NK-92 (cell line): ENCODE results near the gene ELANE.
"Not testable (repeated sequence)": the region's sequence is repeated elsewhere in the genome, so short reads cannot be mapped to it uniquely, and the experiment has no call there.

Experiments
- DNase-seq: peaks from one replicate; lab custom pipeline; 2025; ENCODE audit not compliant: unreplicated experiment; lab: John Stamatoyannopoulos, UW

The ELANE gene

DNA sequence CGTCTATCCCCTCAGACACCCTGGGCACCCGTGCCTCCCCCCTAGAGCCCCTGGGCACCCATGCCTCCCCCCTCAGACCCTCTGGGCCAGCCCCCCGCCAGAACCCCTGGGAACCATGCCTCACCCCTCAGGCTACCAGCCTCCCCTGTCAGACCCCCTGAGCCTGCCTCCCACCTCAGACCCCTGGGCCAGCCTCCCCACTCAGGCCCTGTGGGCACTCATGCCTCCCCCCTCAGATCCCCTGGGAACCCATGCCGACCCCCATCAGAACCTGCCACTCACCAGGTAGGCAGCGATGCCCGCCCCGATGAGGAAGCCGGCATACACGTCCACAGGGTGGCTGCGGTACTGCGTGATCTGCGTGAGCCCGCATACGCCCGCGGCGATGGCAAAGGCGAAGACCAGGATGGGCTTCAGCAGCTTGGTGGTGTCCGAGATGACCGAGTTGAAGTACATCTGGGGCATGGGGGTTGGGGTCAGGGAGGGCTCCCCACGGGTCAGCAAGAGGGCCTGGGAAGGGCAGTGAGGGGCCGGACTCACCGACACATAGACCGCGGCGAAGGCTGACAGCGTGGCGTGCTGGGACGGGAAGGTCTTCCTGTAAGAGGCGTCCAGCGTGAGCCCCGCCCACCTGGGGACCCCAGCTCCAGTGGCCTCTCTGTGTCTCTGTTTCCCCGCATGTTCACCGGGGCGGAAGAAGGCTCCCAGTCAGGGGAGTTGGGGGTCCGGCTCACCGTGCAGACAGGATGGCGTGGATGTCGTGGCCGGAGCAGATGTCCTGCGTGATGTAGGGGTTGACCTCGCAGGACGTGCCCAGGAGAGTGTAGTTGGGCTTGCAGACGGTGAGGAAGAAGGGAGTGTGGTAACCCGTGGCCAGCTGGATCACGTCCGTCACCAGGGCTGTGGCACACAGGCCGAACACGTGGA, 37.7 kb upstream of the ELANE start:
- no peak for DNase-seq

GRCh38 chr19:815079-815774, 36.9 kb upstream of the ELANE start:
- no peak for DNase-seq

DNA sequence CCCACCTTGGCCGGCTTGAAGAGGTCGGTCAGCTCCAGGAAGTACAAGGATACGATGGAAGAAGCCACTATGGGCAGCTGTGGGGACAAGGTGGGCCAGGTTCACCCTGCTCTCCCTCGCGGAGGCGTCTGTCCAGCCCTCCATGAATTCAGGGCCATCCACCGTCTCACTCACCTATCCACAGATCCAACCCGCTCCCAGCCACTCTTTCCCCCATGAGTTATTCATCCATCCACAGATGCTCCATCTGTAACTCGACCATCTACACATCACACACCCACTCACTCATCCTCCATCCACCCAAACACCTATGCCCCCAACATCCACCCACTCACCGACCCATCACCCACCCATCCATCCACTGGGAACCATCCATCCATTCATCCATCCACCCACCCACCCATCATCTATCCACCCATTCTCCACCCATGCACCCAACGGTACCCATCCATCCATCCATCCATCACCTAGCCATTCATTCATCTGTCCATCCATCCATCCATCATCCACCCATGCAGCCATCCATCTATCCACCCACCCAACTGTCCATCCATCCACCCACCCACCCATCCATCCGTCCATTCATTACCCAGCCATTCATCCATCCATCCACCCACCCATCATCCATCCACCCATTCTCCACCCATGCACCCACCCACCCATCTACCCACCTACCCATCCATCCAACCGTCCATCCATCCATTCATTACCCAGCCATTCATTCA, 36.2 kb upstream of the ELANE start:
- no peak for DNase-seq

DNA sequence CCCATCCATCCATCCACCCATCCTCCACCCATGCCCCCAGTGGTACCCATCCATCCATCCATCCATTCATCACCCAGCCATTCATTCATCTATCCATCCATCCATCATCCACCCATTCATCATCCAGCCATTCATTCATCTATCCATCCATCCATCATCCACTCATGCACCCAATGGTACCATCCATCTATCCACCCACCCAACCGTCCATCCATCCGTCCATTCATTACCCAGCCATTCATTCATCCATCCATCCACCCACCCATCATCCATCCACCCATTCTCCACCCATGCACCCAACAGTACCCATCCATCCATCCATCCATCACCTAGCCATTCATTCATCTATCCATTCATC, 35.6 kb upstream of the ELANE start:
- DNase-seq = no peak

GRCh38 chr19:820212-820611, 31.9 kb upstream of the ELANE start:
- DNase-seq = not testable (repeated sequence)

DNA sequence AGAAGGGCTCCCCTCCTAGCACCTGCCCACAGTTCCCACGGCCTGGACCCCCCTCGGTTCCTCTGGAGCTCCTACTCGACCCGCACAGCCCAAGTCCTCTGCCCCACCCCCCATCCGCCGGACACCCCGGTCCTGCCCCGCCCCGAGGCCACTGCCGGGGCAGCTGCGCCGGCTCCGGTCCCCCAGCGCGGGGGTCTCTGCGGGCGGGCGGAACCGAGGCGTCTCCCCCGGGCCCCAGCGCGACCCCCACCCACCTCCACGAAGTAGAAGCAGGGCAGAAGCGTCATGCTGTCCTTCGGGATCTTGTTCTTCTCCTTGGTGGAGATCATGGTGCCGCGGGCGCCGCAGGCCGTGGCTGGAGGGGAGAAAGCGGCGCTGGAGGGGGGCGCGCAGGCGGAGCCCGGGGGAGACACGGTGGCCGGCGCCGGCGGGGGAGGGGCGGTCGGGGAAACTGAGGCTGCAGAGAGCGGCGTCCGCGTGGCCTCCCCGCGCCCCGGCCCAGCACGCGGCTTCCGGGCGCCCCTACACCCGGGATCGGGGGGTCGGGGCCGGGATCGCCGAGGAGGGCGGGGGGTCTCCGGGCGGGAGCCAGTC, 30.8 kb upstream of the ELANE start:
- DNase-seq = no peak

- no peak for DNase-seq
Measured at GRCh38 chr19:821825-822503, 30.1 kb upstream of the ELANE start, which contains the start of gene PLPPR3. PLPPR3 (minus strand) TSS chr19:821955; CDS start chr19:821559, 396 bp downstream.

DNA sequence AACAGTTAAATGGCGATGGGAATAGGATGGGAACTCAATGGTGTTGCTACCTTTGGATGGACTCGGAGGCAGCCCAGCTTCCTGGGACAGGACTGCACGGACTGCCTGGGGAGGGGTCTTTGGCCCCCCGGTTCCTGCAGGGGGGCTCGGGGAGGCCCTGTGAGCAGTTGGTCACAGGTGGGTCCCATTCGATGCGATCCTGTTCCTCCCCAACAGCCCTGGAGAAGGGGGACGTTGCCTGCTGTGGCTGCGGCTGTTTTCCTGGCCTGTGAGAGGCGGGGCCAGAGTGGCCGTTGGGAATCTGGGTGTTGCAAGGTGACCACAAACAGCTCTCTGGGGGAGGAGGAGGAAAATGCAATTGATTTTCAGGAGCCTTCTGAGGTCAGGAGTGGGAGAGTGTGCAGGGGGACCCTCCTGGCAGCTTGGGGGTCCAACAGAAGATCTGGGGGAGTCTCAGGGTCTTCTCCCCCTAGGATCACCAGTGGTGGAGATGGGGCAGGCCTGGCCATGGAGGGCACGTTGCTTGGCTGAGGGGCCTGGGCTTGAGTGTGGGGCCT, 28.5 kb upstream of the ELANE start:
- DNase-seq = no peak

DNA sequence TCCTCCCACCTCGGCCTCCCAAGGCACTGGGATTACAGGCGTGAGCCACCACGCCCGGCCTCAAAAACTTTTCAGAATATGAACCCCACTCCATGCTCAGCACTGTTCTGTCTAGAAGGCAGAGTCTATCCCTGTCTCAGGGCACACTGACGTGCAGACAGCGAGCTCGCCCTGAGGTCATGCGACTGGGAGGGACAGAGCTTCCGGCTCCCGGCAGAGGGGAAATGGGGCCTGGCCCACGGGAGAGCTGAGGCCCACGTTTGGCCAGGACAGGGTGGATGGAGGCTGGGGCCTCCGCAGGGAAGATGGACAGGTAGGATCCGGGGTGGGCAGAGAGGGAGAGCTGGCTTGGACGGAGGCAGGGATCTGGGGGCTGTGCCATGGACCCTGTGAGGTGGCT, 27.2 kb upstream of the ELANE start:
- no peak for DNase-seq

- no peak for DNase-seq
Measured at GRCh38 chr19:825897-826644, 26.0 kb upstream of the ELANE start.

DNA sequence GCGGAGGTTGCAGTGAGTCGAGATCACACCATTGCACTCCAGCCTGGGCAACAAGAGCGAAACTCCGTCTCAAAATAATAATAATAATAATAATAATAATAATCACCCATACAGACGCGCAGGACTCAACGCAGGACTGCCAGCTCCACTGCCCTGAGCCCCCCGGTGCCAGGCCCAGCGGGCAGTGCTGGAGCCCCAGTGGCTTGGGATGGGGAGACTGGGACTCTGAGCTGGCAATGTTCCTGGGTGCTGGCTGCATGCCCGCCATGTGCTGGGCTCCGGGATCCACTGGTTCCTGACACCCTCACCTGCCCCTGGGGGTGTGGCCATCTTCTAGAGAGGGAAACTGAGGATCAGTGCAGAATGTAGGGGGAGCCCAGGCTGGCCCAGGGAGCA, 24.8 kb upstream of the ELANE start:
- DNase-seq = no peak

DNA sequence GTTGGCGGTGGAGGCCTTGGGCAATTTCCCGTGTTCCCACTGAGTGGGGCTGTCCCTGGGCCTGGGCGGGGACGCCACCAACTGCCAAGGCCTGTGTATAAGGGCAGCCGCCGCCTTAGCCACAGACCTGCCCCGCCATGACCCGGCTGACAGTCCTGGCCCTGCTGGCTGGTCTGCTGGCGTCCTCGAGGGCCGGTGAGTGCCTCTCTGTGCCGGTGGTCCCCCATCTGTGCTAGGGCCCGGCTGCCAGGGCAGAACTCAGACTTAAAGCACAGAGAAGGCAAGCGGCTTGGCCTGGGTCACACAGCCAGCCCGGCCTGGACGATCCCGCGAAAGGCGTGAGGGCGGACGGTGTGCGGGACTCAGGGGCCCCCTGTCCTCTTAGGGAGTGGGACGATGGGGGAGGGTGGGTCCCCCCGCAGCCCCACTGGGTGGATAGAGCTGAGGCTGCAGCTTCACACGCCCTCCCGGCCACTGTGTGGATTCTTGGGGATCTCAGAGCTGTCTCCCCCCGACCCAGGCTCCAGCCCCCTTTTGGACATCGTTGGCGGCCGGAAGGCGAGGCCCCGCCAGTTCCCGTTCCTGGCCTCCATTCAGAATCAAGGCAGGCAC, 24.3 kb upstream of the ELANE start, which contains the start of gene AZU1:
AZU1 (plus strand) TSS at position 128 of the 612 bp plus-strand sequence; CDS start at position 138, 10 bp downstream.
- DNase-seq = no peak

- DNase-seq = no peak
Measured at GRCh38 chr19:829129-829758, 22.9 kb upstream of the ELANE start.

DNA sequence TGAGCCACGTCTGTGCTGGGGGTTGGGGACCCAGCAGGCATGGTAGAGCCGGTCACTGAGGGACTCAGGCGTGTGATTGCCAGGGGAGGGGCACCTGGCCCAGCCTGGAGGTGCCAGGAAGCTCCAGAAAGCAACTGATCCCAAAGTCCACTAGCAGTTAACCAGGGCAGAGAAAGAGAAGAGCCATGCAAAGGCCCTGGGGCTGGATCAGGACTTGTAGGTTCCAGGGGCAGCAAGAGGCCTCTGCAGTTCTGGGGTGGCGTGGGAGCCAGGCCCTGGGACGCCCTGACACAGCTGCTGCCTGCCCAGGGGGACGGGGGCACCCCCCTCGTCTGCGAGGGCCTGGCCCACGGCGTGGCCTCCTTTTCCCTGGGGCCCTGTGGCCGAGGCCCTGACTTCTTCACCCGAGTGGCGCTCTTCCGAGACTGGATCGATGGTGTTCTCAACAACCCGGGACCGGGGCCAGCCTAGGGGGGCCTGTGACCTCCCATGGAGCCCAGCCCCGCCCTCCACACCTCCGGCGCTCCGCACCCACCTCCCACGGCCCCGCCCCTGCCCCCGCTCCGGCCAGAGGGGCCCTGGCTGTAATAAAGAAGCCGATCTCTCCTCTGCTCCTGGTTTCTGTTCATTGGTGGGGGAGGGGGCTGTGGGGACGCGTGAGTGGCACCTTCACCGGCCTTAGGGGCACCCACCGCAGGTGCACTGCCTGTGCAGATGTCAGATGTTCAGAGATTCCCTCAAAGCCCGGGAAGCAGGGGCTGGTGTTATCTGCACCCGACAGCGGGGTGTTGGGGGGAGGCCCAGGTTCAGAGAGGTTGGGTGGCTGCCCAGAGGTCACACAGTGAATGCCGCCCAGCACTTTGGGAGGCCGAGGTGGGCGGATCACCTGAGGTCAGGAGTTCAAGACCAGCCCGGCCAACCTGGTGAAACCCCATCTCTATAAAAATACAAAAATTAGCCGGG, 20.4 kb upstream of the ELANE start:
- no peak for DNase-seq

GRCh38 chr19:834216-834615, 17.9 kb upstream of the ELANE start:
- no peak for DNase-seq

DNA sequence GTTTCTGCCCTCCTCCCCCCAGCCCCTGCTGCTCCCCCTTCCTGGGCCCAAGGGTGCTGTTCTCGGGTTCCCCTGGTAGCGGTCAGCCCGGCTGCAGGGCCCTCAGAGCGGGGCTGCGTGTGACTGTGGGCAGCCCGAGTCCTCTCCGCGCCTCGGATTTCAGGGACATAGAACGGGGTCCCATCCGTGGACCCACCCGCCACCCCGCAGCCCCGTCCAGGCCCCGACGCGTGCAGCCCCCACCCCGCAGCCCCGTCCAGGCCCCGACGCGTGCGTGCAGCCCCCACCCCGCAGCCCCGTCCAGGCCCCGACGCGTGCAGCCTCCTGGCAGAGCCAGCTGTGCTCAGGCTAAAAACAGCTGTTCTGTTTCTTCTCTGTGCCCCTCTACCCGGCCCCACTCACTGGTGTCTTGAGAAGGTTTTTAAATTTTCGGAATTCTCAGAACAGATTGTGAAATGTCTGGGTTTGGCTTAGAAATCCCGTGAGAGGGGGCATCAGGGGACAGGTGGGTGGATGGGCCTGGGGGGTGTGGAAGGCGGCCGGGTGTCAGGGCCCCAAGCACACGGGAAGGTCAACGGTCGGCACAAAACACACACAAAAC, 16.8 kb upstream of the ELANE start:
- DNase-seq = no peak
